B cell (primary cell): ENCODE measurements around the gene AEBP2. TPM values are rescaled to one million over a fixed set of nuclear protein-coding genes. Genes with fewer than 3 reads are reported as not detected.

ENCODE experiments used
- ATAC-seq: fragments of 200-7000 bp; cut with Tn5 transposase; one replicate; pipeline ENCODE4 v1.10.0; 2021; ENCODE audit warnings: low read depth, mild to moderate bottlenecking, moderate number of reproducible peaks, moderate library complexity
- CTCF ChIA-PET: fragments of 350-600 bp; sonication (Branson Sonifier 250); formaldehyde crosslinking; loops from one replicate; lab custom pipeline; 2021; ENCODE audit warnings: antibody characterized with exemption, inconsistent platforms; lab: Charles Lee
- POLR2A ChIA-PET: fragments of 350-600 bp; sonication (Branson Sonifier 250); formaldehyde crosslinking; loops from one replicate; lab custom pipeline; 2021; ENCODE audit warnings: antibody characterized with exemption; lab: Charles Lee
- DNase-seq: peaks from one replicate; pipeline ENCODE4 v3.0.0; 2013
- H2AFZ ChIP-seq: 2 replicates; pipeline ENCODE4 v1.6.1; 2012; ENCODE audit warnings: mild to moderate bottlenecking, low read depth, low read length; ENCODE audit not compliant: insufficient read depth, poor library complexity, severe bottlenecking
- H3K27ac ChIP-seq, 2 donors: 1 replicate in 1 of 2; 2 replicates in 1 of 2; pipeline ENCODE4 v1.5.1; 2012 to 2013; ENCODE audit warnings: low read length in 2 of 2, mild to moderate bottlenecking in 2 of 2, moderate library complexity in 1 of 2
- H3K27me3 ChIP-seq, 4 experiments: fragments of 200-600 bp in 1 of 4; sonication (generic) in 1 of 4; replicated peaks in 1 of 4; 1 replicate in 2 of 4; 2 replicates in 2 of 4; pipeline versions ENCODE4 v1.6.1 to v1.7.0; 2013 to 2016; ENCODE audit warnings: low read length in 3 of 4, mild to moderate bottlenecking in 2 of 4, mixed read lengths in 1 of 4, moderate library complexity in 1 of 4; ENCODE audit not compliant: insufficient read depth in 4 of 4, control insufficient read depth in 3 of 4; ENCODE audit errors: control extremely low read depth in 1 of 4
- H3K36me3 ChIP-seq, 2 experiments: replicated peaks in 1 of 2; 1 replicate in 1 of 2; 2 replicates in 1 of 2; pipeline versions ENCODE4 v1.6.1 to v1.7.1; 2013; ENCODE audit warnings: low read length in 1 of 2; ENCODE audit not compliant: insufficient read depth in 2 of 2, control insufficient read depth in 1 of 2; ENCODE audit errors: control extremely low read depth in 1 of 2, extremely low read depth in 1 of 2
- H3K4me1 ChIP-seq, 2 donors: fragments of 200-600 bp in 1 of 2; sonication (generic) in 1 of 2; 1 replicate in 1 of 2; 2 replicates in 1 of 2; pipeline versions ENCODE4 v1.5.1 to v1.6.1; 2013 to 2017; ENCODE audit warnings: low read length in 2 of 2; ENCODE audit not compliant: control insufficient read depth in 2 of 2, insufficient read depth in 2 of 2
- H3K4me2 ChIP-seq: replicated peaks from 2 replicates; pipeline ENCODE3; 2012; ENCODE audit warnings: mild to moderate bottlenecking, low read depth, low read length; ENCODE audit not compliant: poor library complexity, severe bottlenecking
- H3K4me3 ChIP-seq, 5 experiments: fragments of 200-600 bp in 1 of 5; sonication (generic) in 1 of 5; 1 replicate in 3 of 5; 2 replicates in 2 of 5; pipeline versions ENCODE4 v1.5.1 to v1.7.0; 2011 to 2016; ENCODE audit warnings: low read length in 4 of 5, mild to moderate bottlenecking in 4 of 5, low read depth in 2 of 5, control low read depth in 1 of 5, moderate library complexity in 1 of 5; ENCODE audit not compliant: insufficient read depth in 1 of 5; ENCODE audit errors: control extremely low read depth in 1 of 5, extremely low read depth in 1 of 5
- H3K79me2 ChIP-seq: fragments of 200-600 bp; sonication (generic); one replicate; pipeline ENCODE4 v1.6.0; 2016; ENCODE audit warnings: low read length; ENCODE audit not compliant: control insufficient read depth, insufficient read depth
- H3K9ac ChIP-seq: fragments of 200-600 bp; sonication (generic); 2 replicates; pipeline ENCODE4 v1.6.1; 2017; ENCODE audit warnings: mild to moderate bottlenecking, low read length, moderate library complexity
- H3K9me3 ChIP-seq, 3 donors: one replicate each; pipeline versions ENCODE4 v1.6.1 to v1.7.1; 2013; ENCODE audit warnings: low read length in 2 of 3; ENCODE audit not compliant: control insufficient read depth in 2 of 3, insufficient read depth in 1 of 3; ENCODE audit errors: control extremely low read depth in 1 of 3
- H4K20me1 ChIP-seq: 2 replicates; pipeline ENCODE4 v1.6.0; 2012; ENCODE audit warnings: mild to moderate bottlenecking, low read length; ENCODE audit not compliant: insufficient read depth, control insufficient read depth, poor library complexity, severe bottlenecking
- H3K27ac Mint-ChIP-seq: one replicate; pipeline ENCODE4 v1.8.0; 2021; ENCODE audit warnings: mixed read lengths
- H3K27me3 Mint-ChIP-seq: one replicate; pipeline ENCODE4 v1.8.0; 2021; ENCODE audit warnings: mixed read lengths
- H3K4me1 Mint-ChIP-seq: one replicate; pipeline ENCODE4 v1.8.0; 2021; ENCODE audit warnings: mixed read lengths
- H3K4me3 Mint-ChIP-seq: one replicate; pipeline ENCODE4 v1.8.0; 2021; ENCODE audit warnings: mixed read lengths
- H3K9me3 Mint-ChIP-seq: one replicate; pipeline ENCODE4 v1.8.0; 2022; ENCODE audit warnings: mixed read lengths; ENCODE audit not compliant: insufficient read depth
- EZH2 ChIP-seq: IDR thresholded peaks from 2 replicates; pipeline ENCODE4 v1.6.1; 2012; ENCODE audit warnings: borderline replicate concordance, low read depth, mild to moderate bottlenecking, moderate library complexity, low read length; ENCODE audit not compliant: insufficient read depth, poor library complexity, severe bottlenecking
- WGBS: methylation state at CpG from one replicate; pipeline ENCODE4 v1.1.5; 2013; ENCODE audit warnings: missing lambda C conversion rate; ENCODE audit not compliant: insufficient coverage; 5-methylcytosine and 5-hydroxymethylcytosine counted together
- intact Hi-C: fragments of 100-400 bp; cut with micrococcal nuclease; formaldehyde crosslinking; loops from one replicate; pipeline ENCODE4 v1.10.0; 2022
- polyA plus RNA-seq: library from polyadenylated mRNA; depleted of rRNA; stranded (reverse); fragments of >200 nt; gene quantifications from 2 replicates; pipeline ENCODE4 v1.2.3, GENCODE V29; 2012
- total RNA-seq, 2 donors: library from RNA; stranded (reverse); fragments of 120-200 nt in 1 of 2; gene quantifications; 1 replicate in 1 of 2; 2 replicates in 1 of 2; pipeline versions ENCODE4 v1.2.3 to v1.2.4, GENCODE V29; 2013 to 2022
- TF ChIP-seq, protein P1 (sequence below): fragments of 200-600 bp; IDR thresholded peaks from one replicate; pipeline ENCODE4 v1.8.0; 2022; ENCODE audit warnings: antibody characterized with exemption, mild to moderate bottlenecking

Gene AEBP2
- total and polyA plus RNA-seq, 2 donors (not counting 1 experiment from before 2014, with no cell fraction given) = 12.1 to 67.8 TPM

DNA sequence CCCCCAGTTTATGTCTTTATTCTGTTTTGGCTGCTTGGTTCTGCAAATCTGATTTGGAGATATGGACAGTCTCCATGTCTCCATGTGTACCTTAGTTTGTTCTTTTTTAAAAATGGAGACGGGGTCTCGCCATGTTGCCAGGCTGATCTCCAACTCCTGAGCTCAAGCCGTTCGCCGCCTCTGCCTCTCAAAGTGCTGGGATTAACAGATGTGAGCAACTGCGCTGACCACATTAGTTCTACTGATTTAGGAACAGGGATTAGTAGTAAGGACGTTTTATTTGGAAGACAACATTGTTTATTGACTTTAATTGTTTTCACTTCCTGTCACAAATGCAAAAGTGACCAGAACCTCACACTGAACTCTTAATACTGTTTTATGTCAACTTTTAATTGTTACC is 14.7 kb downstream of the AEBP2 start:
- Histone ChIP-seq H3K36me3 (no peaks in the 10 kb centered on the region), H3K9me3 (no peaks in the 10 kb centered on the region), H2AFZ (no peak overlapping the region), H3K27ac (no peak overlapping the region), H3K4me3 (no peak overlapping the region), H3K27me3 (no peaks in the 10 kb centered on the region), H3K9ac (no peak overlapping the region), H4K20me1 (peaks cover 74% of the 10 kb centered on the region), H3K4me1 (peaks cover 0 to 4% of the 10 kb centered on the region in 2 donors), H3K79me2 (peaks cover 100% of the 10 kb centered on the region), H3K4me2 (no peak overlapping the region)
- ChIA-PET POLR2A (no interaction called here), CTCF (no interaction called here)
- ATAC-seq (no peak), DNase-seq (no peak)
- 100% methylated on average over 4 of the region's 7 CpGs for WGBS
- H3K27ac Mint-ChIP-seq = no peak overlapping the region
- intact Hi-C loops = no loop called here
- no peak overlapping the region for H3K4me3 Mint-ChIP-seq
- no peaks in the 10 kb centered on the region for H3K27me3 Mint-ChIP-seq
- TF ChIP-seq, protein P1, sequence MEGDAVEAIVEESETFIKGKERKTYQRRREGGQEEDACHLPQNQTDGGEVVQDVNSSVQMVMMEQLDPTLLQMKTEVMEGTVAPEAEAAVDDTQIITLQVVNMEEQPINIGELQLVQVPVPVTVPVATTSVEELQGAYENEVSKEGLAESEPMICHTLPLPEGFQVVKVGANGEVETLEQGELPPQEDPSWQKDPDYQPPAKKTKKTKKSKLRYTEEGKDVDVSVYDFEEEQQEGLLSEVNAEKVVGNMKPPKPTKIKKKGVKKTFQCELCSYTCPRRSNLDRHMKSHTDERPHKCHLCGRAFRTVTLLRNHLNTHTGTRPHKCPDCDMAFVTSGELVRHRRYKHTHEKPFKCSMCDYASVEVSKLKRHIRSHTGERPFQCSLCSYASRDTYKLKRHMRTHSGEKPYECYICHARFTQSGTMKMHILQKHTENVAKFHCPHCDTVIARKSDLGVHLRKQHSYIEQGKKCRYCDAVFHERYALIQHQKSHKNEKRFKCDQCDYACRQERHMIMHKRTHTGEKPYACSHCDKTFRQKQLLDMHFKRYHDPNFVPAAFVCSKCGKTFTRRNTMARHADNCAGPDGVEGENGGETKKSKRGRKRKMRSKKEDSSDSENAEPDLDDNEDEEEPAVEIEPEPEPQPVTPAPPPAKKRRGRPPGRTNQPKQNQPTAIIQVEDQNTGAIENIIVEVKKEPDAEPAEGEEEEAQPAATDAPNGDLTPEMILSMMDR = no peak
- no peak for TF ChIP-seq EZH2
- peaks cover 73% of the 10 kb centered on the region for H3K4me1 Mint-ChIP-seq
- no peaks in the 10 kb centered on the region for H3K9me3 Mint-ChIP-seq

DNA sequence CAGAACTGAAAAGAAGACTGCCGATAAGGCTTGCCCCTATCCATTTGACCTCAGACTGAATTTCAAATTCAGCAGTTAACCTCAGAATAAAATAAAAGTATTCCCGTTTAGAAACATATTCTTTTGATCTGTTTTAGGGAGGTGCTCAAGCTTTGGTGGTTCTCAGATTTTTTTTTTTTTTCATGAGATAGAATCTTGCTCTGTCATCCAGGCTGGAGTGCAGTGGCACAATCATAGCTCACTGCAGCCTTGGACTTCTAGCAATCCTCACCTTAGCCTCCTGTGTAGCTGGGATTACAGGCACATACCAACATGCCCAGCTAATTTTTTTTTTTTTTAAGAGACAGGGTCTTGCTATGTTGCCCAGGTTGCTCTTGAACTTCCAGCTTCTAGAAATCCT is 15.5 kb downstream of the AEBP2 start:
- CTCF ChIA-PET = no interaction called here
- no peaks in the 10 kb centered on the region for H3K27me3 ChIP-seq
- TF ChIP-seq EZH2 = no peak
- TF ChIP-seq, protein P1 = no peak
- POLR2A ChIA-PET = no interaction called here
- DNase-seq (no peak), ATAC-seq (no peak)
- no peak overlapping the region for H3K9ac ChIP-seq
- H3K27ac ChIP-seq = no peak overlapping the region
- H3K79me2 ChIP-seq = peaks cover 100% of the 10 kb centered on the region
- no peak overlapping the region for H3K4me3 Mint-ChIP-seq
- no peak overlapping the region for H2AFZ ChIP-seq
- no peaks in the 10 kb centered on the region for H3K9me3 ChIP-seq
- no peak overlapping the region for H3K27ac Mint-ChIP-seq
- peaks cover 70% of the 10 kb centered on the region for H3K4me1 Mint-ChIP-seq
- no peak overlapping the region for H3K4me3 ChIP-seq
- no peak overlapping the region for H3K4me2 ChIP-seq
- 100% methylated on average over 1 of the region's 2 CpGs for WGBS
- intact Hi-C loops = no loop called here
- peaks cover 0 to 4% of the 10 kb centered on the region in 2 donors for H3K4me1 ChIP-seq
- H3K27me3 Mint-ChIP-seq = no peaks in the 10 kb centered on the region
- H3K9me3 Mint-ChIP-seq = no peaks in the 10 kb centered on the region
- H4K20me1 ChIP-seq = peaks cover 68% of the 10 kb centered on the region
- H3K36me3 ChIP-seq = no peaks in the 10 kb centered on the region
